ENCODE data around the gene ALKBH7. TPM values are rescaled to one million over a fixed set of nuclear protein-coding genes. Genes with fewer than 3 reads are reported as not detected.
"Not testable (repeated sequence)": the region's sequence is repeated elsewhere in the genome, so short reads cannot be mapped to it uniquely, and the experiment has no call there.

ALKBH7 gene
- polyA plus RNA-seq, 1 donor (not counting 4 experiments of a cell fraction or from before 2014, with no cell fraction given) = 9.8 TPM

- FAIRE-seq (no peak), DNase-seq (ENCODE audit: low read depth, low spot score) (no peak)
- H3K4me3 ChIP-seq (ENCODE audit: control insufficient read depth in 2 of 3, extremely low read depth in 1 of 3, insufficient read depth in 2 of 3, low read depth in 1 of 3, low read length in 3 of 3) = no peak overlapping the region
- H3K9me1 ChIP-seq (ENCODE audit: control insufficient read depth, extremely low read depth, insufficient read depth, low read length) = no peaks in the 10 kb centered on the region
- H3K9me3 ChIP-seq (ENCODE audit: control insufficient read depth, low read depth, low read length) = no peaks in the 10 kb centered on the region
- no peak overlapping the region for H3K9ac ChIP-seq (ENCODE audit: control insufficient read depth, extremely low read depth, insufficient read depth, low read length)
- no peak overlapping the region for H3K4me2 ChIP-seq (ENCODE audit: control insufficient read depth, extremely low read depth, insufficient read depth, low read depth, low read length)
- H3K79me2 ChIP-seq (ENCODE audit: control insufficient read depth, insufficient read depth, low read length) = no peaks in the 10 kb centered on the region
- dilution Hi-C loops (cut with MboI; ENCODE audit: extremely low pct_ligation_motif_present, low sequenced_read_pairs) = no loop called here
- H4K20me1 ChIP-seq (ENCODE audit: control insufficient read depth, extremely low read depth, insufficient read depth, low read length) = no peaks in the 10 kb centered on the region
- H3K36me3 ChIP-seq (ENCODE audit: control insufficient read depth in 2 of 2, extremely low read depth in 1 of 2, insufficient read depth in 2 of 2, low read length in 2 of 2) = no peaks in the 10 kb centered on the region
- H3K4me1 ChIP-seq (ENCODE audit: control insufficient read depth, extremely low read depth, insufficient read depth, low read length) = no peaks in the 10 kb centered on the region
- no peak overlapping the region for H2AFZ ChIP-seq (ENCODE audit: control insufficient read depth, low read length)
- no peak for TF ChIP-seq EZH2 (IDR thresholded peaks at IDR 0.05; ENCODE audit: low read length)
- no peak for TF ChIP-seq CTCF (optimal IDR thresholded peaks at IDR 0.05 in 1 of 3, IDR thresholded peaks at IDR 0.05 in 1 of 3, conservative IDR thresholded peaks at IDR 0.05 in 1 of 3; ENCODE audit: extremely low read depth in 1 of 3, insufficient read depth in 2 of 3, low read length in 3 of 3)
- no peak overlapping the region for H3K27ac ChIP-seq (ENCODE audit: control insufficient read depth, insufficient read depth, low read length)
- no peaks in the 10 kb centered on the region for H3K27me3 ChIP-seq (ENCODE audit: control insufficient read depth, extremely low read depth, insufficient read depth, low read length)
Measured at GRCh38 chr19:6340493-6341201, 31.9 kb upstream of the ALKBH7 start.

- FAIRE-seq (no peak), DNase-seq (ENCODE audit: low read depth, low spot score) (no peak)
- Histone ChIP-seq H3K27ac (ENCODE audit: control insufficient read depth, insufficient read depth, low read length) (no peak overlapping the region), H3K9ac (ENCODE audit: control insufficient read depth, extremely low read depth, insufficient read depth, low read length) (no peak overlapping the region), H3K4me1 (ENCODE audit: control insufficient read depth, extremely low read depth, insufficient read depth, low read length) (no peaks in the 10 kb centered on the region), H3K9me1 (ENCODE audit: control insufficient read depth, extremely low read depth, insufficient read depth, low read length) (no peaks in the 10 kb centered on the region), H4K20me1 (ENCODE audit: control insufficient read depth, extremely low read depth, insufficient read depth, low read length) (no peaks in the 10 kb centered on the region), H2AFZ (ENCODE audit: control insufficient read depth, low read length) (no peak overlapping the region), H3K4me2 (ENCODE audit: control insufficient read depth, extremely low read depth, insufficient read depth, low read depth, low read length) (no peak overlapping the region), H3K27me3 (ENCODE audit: control insufficient read depth, extremely low read depth, insufficient read depth, low read length) (no peaks in the 10 kb centered on the region), H3K9me3 (ENCODE audit: control insufficient read depth, low read depth, low read length) (no peaks in the 10 kb centered on the region), H3K4me3 (ENCODE audit: control insufficient read depth in 2 of 3, extremely low read depth in 1 of 3, insufficient read depth in 2 of 3, low read depth in 1 of 3, low read length in 3 of 3) (no peak overlapping the region), H3K79me2 (ENCODE audit: control insufficient read depth, insufficient read depth, low read length) (no peaks in the 10 kb centered on the region), H3K36me3 (ENCODE audit: control insufficient read depth in 2 of 2, extremely low read depth in 1 of 2, insufficient read depth in 2 of 2, low read length in 2 of 2) (no peaks in the 10 kb centered on the region)
- no peak for TF ChIP-seq EZH2 (IDR thresholded peaks at IDR 0.05; ENCODE audit: low read length)
- TF ChIP-seq CTCF (optimal IDR thresholded peaks at IDR 0.05 in 1 of 3, IDR thresholded peaks at IDR 0.05 in 1 of 3, conservative IDR thresholded peaks at IDR 0.05 in 1 of 3; ENCODE audit: extremely low read depth in 1 of 3, insufficient read depth in 2 of 3, low read length in 3 of 3) = no peak
- dilution Hi-C loops (cut with MboI; ENCODE audit: extremely low pct_ligation_motif_present, low sequenced_read_pairs) = no loop called here
Measured at GRCh38 chr19:6343462-6343861, 29.1 kb upstream of the ALKBH7 start.

DNA sequence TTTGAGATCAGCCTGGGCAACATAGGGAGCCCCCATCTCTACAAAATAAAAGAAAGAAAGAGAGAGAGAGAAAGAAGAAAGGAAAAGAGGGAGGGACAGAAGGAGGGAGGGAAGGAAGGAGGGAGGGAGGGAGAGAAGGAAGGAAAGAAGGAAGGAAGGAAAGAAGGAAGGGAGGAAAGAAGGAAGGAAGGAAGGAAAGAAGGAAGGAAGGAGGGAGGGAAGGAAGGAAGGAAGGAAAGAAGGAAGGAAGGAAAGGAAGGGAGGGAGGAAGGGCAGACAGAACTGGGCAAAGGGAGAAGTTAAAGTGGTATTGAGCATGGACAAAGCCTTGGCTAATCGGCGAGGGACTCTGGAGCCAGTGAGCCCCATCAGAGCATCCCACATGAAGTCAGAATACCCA lies 23.3 kb upstream of the ALKBH7 start:
- H3K4me1 ChIP-seq (ENCODE audit: control insufficient read depth, extremely low read depth, insufficient read depth, low read length); dilution Hi-C loops (cut with MboI; ENCODE audit: extremely low pct_ligation_motif_present, low sequenced_read_pairs); H3K4me3 ChIP-seq (ENCODE audit: control insufficient read depth in 2 of 3, extremely low read depth in 1 of 3, insufficient read depth in 2 of 3, low read depth in 1 of 3, low read length in 3 of 3); H3K27ac ChIP-seq (ENCODE audit: control insufficient read depth, insufficient read depth, low read length); H3K9ac ChIP-seq (ENCODE audit: control insufficient read depth, extremely low read depth, insufficient read depth, low read length); H3K9me3 ChIP-seq (ENCODE audit: control insufficient read depth, low read depth, low read length); DNase-seq (ENCODE audit: low read depth, low spot score); FAIRE-seq; H4K20me1 ChIP-seq (ENCODE audit: control insufficient read depth, extremely low read depth, insufficient read depth, low read length); H3K9me1 ChIP-seq (ENCODE audit: control insufficient read depth, extremely low read depth, insufficient read depth, low read length); H3K4me2 ChIP-seq (ENCODE audit: control insufficient read depth, extremely low read depth, insufficient read depth, low read depth, low read length); H3K36me3 ChIP-seq (ENCODE audit: control insufficient read depth in 2 of 2, extremely low read depth in 1 of 2, insufficient read depth in 2 of 2, low read length in 2 of 2); H2AFZ ChIP-seq (ENCODE audit: control insufficient read depth, low read length); H3K27me3 ChIP-seq (ENCODE audit: control insufficient read depth, extremely low read depth, insufficient read depth, low read length); H3K79me2 ChIP-seq (ENCODE audit: control insufficient read depth, insufficient read depth, low read length): not testable (repeated sequence)

Data from keratinocyte (primary cell).